Upper lobe of left lung (tissue), 6 donors: ENCODE data around the gene ALDH1A1. TPM values are rescaled to one million over a fixed set of nuclear protein-coding genes. Genes with fewer than 3 reads are reported as not detected.
"Not testable (repeated sequence)": the region's sequence is repeated elsewhere in the genome, so short reads cannot be mapped to it uniquely, and the experiment has no call there.

Experiments used
- ATAC-seq, 2 donors: fragments of 200-7000 bp; cut with Tn5 transposase; one replicate each; pipeline ENCODE4 v1.9.1; 2022; ENCODE audit warnings: mild to moderate bottlenecking in 2 of 2, moderate library complexity in 2 of 2; ENCODE audit not compliant: low FRiP score in 2 of 2
- DNase-seq, 2 donors: peaks; one replicate each; pipeline ENCODE4 v3.0.0-alpha.2; 2019 to 2020
- H3K27ac ChIP-seq, 4 donors: fragments of 200-600 bp; sonication (generic); one replicate each; pipeline ENCODE4 v1.5.1; 2016 to 2019
- H3K27me3 ChIP-seq, 4 donors: fragments of 200-600 bp; sonication (generic); one replicate each; pipeline ENCODE4 v1.5.1; 2017 to 2019
- H3K36me3 ChIP-seq, 4 donors: fragments of 200-600 bp; sonication (generic); one replicate each; pipeline ENCODE4 v1.5.1; 2016 to 2019
- H3K4me1 ChIP-seq, 4 donors: fragments of 200-600 bp; sonication (generic); one replicate each; pipeline ENCODE4 v1.5.1; 2018 to 2019
- H3K4me3 ChIP-seq, 4 donors: fragments of 200-600 bp; sonication (generic); one replicate each; pipeline ENCODE4 v1.5.1; 2017 to 2019; ENCODE audit warnings: mild to moderate bottlenecking in 2 of 4, moderate library complexity in 1 of 4
- H3K9me3 ChIP-seq, 4 donors: fragments of 200-600 bp; sonication (generic); one replicate each; pipeline ENCODE4 v1.5.1; 2018 to 2019
- EP300 ChIP-seq, 4 donors: sonication (generic); formaldehyde crosslinking; IDR thresholded peaks; one replicate each; pipeline ENCODE4 v1.5.1; 2017; ENCODE audit warnings: antibody characterized with exemption in 4 of 4, control low read depth in 2 of 4
- POLR2A ChIP-seq, 4 donors: fragments of 450-650 bp; IDR thresholded peaks; one replicate each; pipeline ENCODE4 v1.5.1; 2016 to 2017; ENCODE audit warnings: antibody characterized with exemption in 4 of 4, mild to moderate bottlenecking in 2 of 4
- POLR2AphosphoS5 ChIP-seq, 2 donors: sonication (generic); formaldehyde crosslinking; IDR thresholded peaks; one replicate each; pipeline ENCODE4 v1.5.1; 2017; ENCODE audit warnings: antibody characterized with exemption in 2 of 2
- WGBS, 2 donors: methylation state at CpG; one replicate each; pipeline ENCODE4 v1.1.5; 2017 to 2018; 5-methylcytosine and 5-hydroxymethylcytosine counted together
- total RNA-seq, 6 donors: library from RNA; depleted of rRNA in 4 of 6; stranded (reverse); fragments of >200 nt in 4 of 6; gene quantifications; one replicate each; pipeline versions ENCODE4 v1.1.0 to v1.2.1, GENCODE V29; 2016 to 2021
- TF ChIP-seq, protein P1 (sequence below), 6 experiments: fragments of 450-650 bp in 4 of 6; fragments of 200-600 bp in 2 of 6; sonication (generic) in 2 of 6; IDR thresholded peaks; one replicate each; pipeline ENCODE4 v1.5.1; 2016 to 2019; ENCODE audit warnings: antibody characterized with exemption in 6 of 6
- donor health status: DM: no; HTN: no; CAD: no; lungs with moderate emphysema.
- donor health status: DM: no; HTN: yes; CAD: no; lungs with severe emphysema.

ALDH1A1 gene
- total RNA-seq, 6 donors from 2014 or later = 81.7 to 230 (median 137) TPM

DNA sequence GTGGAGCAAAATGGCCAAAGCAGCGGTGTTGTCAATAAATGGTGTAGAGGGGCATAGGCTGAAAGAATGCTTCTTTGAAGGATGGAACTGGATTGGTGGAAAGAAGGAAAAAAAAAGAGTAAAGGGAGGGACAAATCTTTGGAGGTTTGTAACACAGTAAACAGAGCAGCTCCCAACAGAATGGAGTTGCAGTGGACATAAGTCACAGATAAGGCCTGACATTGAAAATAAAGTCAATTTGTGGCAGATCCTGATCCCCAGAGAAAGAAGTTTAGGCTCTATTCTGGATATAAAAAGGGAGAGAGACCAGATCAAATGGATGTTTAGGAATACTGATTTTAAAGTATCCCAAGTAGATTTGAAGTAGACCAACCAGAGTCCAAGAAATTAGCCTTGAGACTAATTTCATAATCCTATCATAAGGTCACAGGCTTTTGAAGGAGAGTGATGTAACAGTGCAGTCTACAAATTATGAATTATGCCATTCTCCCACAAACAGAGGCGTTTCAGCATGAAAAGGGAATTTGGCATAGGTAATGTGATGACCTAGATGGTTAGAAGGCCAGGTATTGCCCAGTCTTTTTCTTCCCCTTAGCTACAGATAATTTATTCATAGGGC, 8.9 kb downstream of the ALDH1A1 start:
- Histone ChIP-seq H3K27me3 (no peaks in the 10 kb centered on the region), H3K27ac (no peak overlapping the region), H3K36me3 (peaks cover 0 to 4% (median 0%) of the 10 kb centered on the region in 4 donors), H3K9me3 (no peaks in the 10 kb centered on the region), H3K4me3 (no peak overlapping the region), H3K4me1 (peaks cover 3 to 33% (median 16%) of the 10 kb centered on the region in 4 donors)
- 74 to 82% methylated on average over 2 of the region's 2 CpGs for WGBS, 2 donors
- TF ChIP-seq, protein P1, sequence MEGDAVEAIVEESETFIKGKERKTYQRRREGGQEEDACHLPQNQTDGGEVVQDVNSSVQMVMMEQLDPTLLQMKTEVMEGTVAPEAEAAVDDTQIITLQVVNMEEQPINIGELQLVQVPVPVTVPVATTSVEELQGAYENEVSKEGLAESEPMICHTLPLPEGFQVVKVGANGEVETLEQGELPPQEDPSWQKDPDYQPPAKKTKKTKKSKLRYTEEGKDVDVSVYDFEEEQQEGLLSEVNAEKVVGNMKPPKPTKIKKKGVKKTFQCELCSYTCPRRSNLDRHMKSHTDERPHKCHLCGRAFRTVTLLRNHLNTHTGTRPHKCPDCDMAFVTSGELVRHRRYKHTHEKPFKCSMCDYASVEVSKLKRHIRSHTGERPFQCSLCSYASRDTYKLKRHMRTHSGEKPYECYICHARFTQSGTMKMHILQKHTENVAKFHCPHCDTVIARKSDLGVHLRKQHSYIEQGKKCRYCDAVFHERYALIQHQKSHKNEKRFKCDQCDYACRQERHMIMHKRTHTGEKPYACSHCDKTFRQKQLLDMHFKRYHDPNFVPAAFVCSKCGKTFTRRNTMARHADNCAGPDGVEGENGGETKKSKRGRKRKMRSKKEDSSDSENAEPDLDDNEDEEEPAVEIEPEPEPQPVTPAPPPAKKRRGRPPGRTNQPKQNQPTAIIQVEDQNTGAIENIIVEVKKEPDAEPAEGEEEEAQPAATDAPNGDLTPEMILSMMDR (IDR thresholded peaks at IDR 0.05) = no peak
- TF ChIP-seq EP300 (IDR thresholded peaks at IDR 0.05) (no peak), POLR2A (IDR thresholded peaks at IDR 0.05) (no peak), POLR2AphosphoS5 (IDR thresholded peaks at IDR 0.05) (no peak)
- DNase-seq (no peak), ATAC-seq (no peak)

- Histone ChIP-seq H3K4me3 (no peak overlapping the region), H3K4me1 (peaks cover 0 to 19% (median 8%) of the 10 kb centered on the region in 4 donors), H3K27me3 (no peaks in the 10 kb centered on the region), H3K9me3 (no peaks in the 10 kb centered on the region), H3K36me3 (peaks cover 0 to 4% (median 0%) of the 10 kb centered on the region in 4 donors), H3K27ac (no peak overlapping the region)
- whole genome bisulfite sequencing, 2 donors = 94 to 96% methylated on average over 2 of the region's 2 CpGs
- ATAC-seq (no peak), DNase-seq (no peak)
- TF ChIP-seq POLR2AphosphoS5 (IDR thresholded peaks at IDR 0.05) = no peak
- TF ChIP-seq, protein P1 (IDR thresholded peaks at IDR 0.05) = no peak
- TF ChIP-seq EP300 (IDR thresholded peaks at IDR 0.05) = no peak
- no peak for TF ChIP-seq POLR2A (IDR thresholded peaks at IDR 0.05)
Observed at GRCh38 chr9:72942451-72942850, 10.4 kb downstream of the ALDH1A1 start.

- not testable (repeated sequence) for H3K27me3 ChIP-seq, H3K36me3 ChIP-seq, H3K9me3 ChIP-seq, ATAC-seq, DNase-seq, H3K4me3 ChIP-seq, H3K27ac ChIP-seq
- WGBS, 2 donors = 96 to 97% methylated on average over 6 of the region's 6 CpGs
- H3K4me1 ChIP-seq = peaks cover 0 to 13% (median 5%) of the 10 kb centered on the region in 4 donors
Observed at GRCh38 chr9:72939581-72939980, 13.3 kb downstream of the ALDH1A1 start.

- Histone ChIP-seq H3K4me3 (no peak overlapping the region), H3K36me3 (peaks cover 0 to 4% (median 0%) of the 10 kb centered on the region in 4 donors), H3K4me1 (no peaks in the 10 kb centered on the region), H3K9me3 (no peaks in the 10 kb centered on the region), H3K27me3 (no peaks in the 10 kb centered on the region), H3K27ac (no peak overlapping the region)
- WGBS, 2 donors = 78 to 81% methylated on average over 4 of the region's 4 CpGs
- DNase-seq (no peak), ATAC-seq (no peak)
- TF ChIP-seq POLR2A (IDR thresholded peaks at IDR 0.05) (no peak), EP300 (IDR thresholded peaks at IDR 0.05) (no peak), POLR2AphosphoS5 (IDR thresholded peaks at IDR 0.05) (no peak)
- TF ChIP-seq, protein P1 (IDR thresholded peaks at IDR 0.05) = no peak
Observed at GRCh38 chr9:72937545-72937944, 15.3 kb downstream of the ALDH1A1 start.

GRCh38 chr9:72936679-72937078, 16.2 kb downstream of the ALDH1A1 start:
- Histone ChIP-seq H3K4me3 (no peak overlapping the region), H3K9me3 (no peaks in the 10 kb centered on the region), H3K27ac (no peak overlapping the region), H3K4me1 (peaks cover 0 to 3% (median 0%) of the 10 kb centered on the region in 4 donors), H3K36me3 (peaks cover 0 to 4% (median 0%) of the 10 kb centered on the region in 4 donors), H3K27me3 (no peaks in the 10 kb centered on the region)
- DNase-seq (no peak), ATAC-seq (no peak)
- no peak for TF ChIP-seq POLR2AphosphoS5 (IDR thresholded peaks at IDR 0.05)
- TF ChIP-seq POLR2A (IDR thresholded peaks at IDR 0.05) = no peak
- TF ChIP-seq EP300 (IDR thresholded peaks at IDR 0.05) = no peak
- TF ChIP-seq, protein P1 (IDR thresholded peaks at IDR 0.05) = no peak
- WGBS, 2 donors = 70 to 91% methylated on average over 2 of the region's 2 CpGs
